Endothelial cell of hepatic sinusoid (primary cell): ENCODE data around the gene CMBL.

Experiments used
- in situ Hi-C: cut with HindIII; loops from 2 replicates; pipeline ENCODE4 v1.10.0; 2017; ENCODE audit warnings: low sequenced_read_pairs

Gene CMBL

GRCh38 chr5:10334831-10335230, 27.1 kb upstream of the CMBL start:
- in situ Hi-C loops, result loop anchor here (5.0 kb wide), 1 partner anchor 292 kb away; no protein-coding TSS in a partner anchor

- in situ Hi-C loops, result no loop called here
These were observed 25.7 kb upstream of the CMBL start for GRCh38 chr5:10333154-10334006.

GRCh38 chr5:10332301-10332700, 24.6 kb upstream of the CMBL start:
- in situ Hi-C loops, result no loop called here

GRCh38 chr5:10331341-10331796, 23.7 kb upstream of the CMBL start:
- in situ Hi-C loops, result no loop called here

GRCh38 chr5:10330511-10331230, 23.0 kb upstream of the CMBL start:
- in situ Hi-C loops, result no loop called here

- in situ Hi-C loops, result no loop called here
These were observed 22.2 kb upstream of the CMBL start for GRCh38 chr5:10329820-10330481.

GRCh38 chr5:10329446-10329819, 21.7 kb upstream of the CMBL start:
- in situ Hi-C loops, result no loop called here

GRCh38 chr5:10328323-10328722, 20.6 kb upstream of the CMBL start:
- in situ Hi-C loops, result no loop called here

- in situ Hi-C loops, result no loop called here
These were observed 17.0 kb upstream of the CMBL start for GRCh38 chr5:10324518-10325370.

GRCh38 chr5:10323588-10324488, 16.1 kb upstream of the CMBL start:
- in situ Hi-C loops, result no loop called here

- in situ Hi-C loops, result no loop called here
These were observed 14.2 kb upstream of the CMBL start for GRCh38 chr5:10321882-10322281.

- in situ Hi-C loops, result no loop called here
These were observed 13.1 kb upstream of the CMBL start for GRCh38 chr5:10320793-10321192.

GRCh38 chr5:10319202-10319851, 11.6 kb upstream of the CMBL start:
- in situ Hi-C loops, result no loop called here

GRCh38 chr5:10317825-10318682, 10.4 kb upstream of the CMBL start:
- in situ Hi-C loops, result no loop called here

GRCh38 chr5:10315824-10316509, 8.3 kb upstream of the CMBL start:
- in situ Hi-C loops, result no loop called here

- in situ Hi-C loops, result no loop called here
These were observed 7.5 kb upstream of the CMBL start for GRCh38 chr5:10315201-10315600.

- in situ Hi-C loops, result loop anchor here (5.0 kb wide), 1 partner anchor 45 kb away; no protein-coding TSS in a partner anchor
These were observed 4.1 kb upstream of the CMBL start for GRCh38 chr5:10311595-10312425.
